Spleen (tissue), 11 donors: ENCODE results near the gene DAB1. TPM values are rescaled to one million over a fixed set of nuclear protein-coding genes. Genes with fewer than 3 reads are reported as not detected.

Source experiments
- DNase-seq: peaks from one replicate; pipeline ENCODE4 v3.0.0-alpha.2; 2020
- H3K27ac ChIP-seq, 8 donors: fragments of 200-600 bp; sonication (generic) in 7 of 8; 1 replicate in 4 of 8; 2 replicates in 4 of 8; pipeline versions ENCODE4 v1.5.0 to v1.8.0; 2016 to 2021; ENCODE audit warnings: inconsistent platforms in 4 of 8, mild to moderate bottlenecking in 4 of 8, moderate library complexity in 1 of 8
- H3K27me3 ChIP-seq, 7 donors: fragments of 200-600 bp; sonication (generic) in 6 of 7; replicated peaks in 1 of 7; 1 replicate in 4 of 7; 2 replicates in 3 of 7; pipeline versions ENCODE4 v1.5.0 to v1.8.0; 2016 to 2021; ENCODE audit warnings: inconsistent platforms in 3 of 7, mild to moderate bottlenecking in 1 of 7
- H3K36me3 ChIP-seq, 6 donors: fragments of 200-600 bp; sonication (generic) in 5 of 6; 1 replicate in 4 of 6; 2 replicates in 2 of 6; pipeline versions ENCODE4 v1.5.0 to v1.8.0; 2016 to 2021; ENCODE audit warnings: inconsistent platforms in 2 of 6
- H3K4me1 ChIP-seq, 6 donors: fragments of 200-600 bp; sonication (generic) in 5 of 6; 1 replicate in 3 of 6; 2 replicates in 3 of 6; pipeline versions ENCODE4 v1.5.0 to v1.8.0; 2016 to 2021; ENCODE audit warnings: inconsistent platforms in 3 of 6
- H3K4me3 ChIP-seq, 8 donors: fragments of 200-600 bp; sonication (generic) in 7 of 8; 1 replicate in 4 of 8; 2 replicates in 4 of 8; pipeline versions ENCODE4 v1.5.0 to v1.8.0; 2016 to 2021; ENCODE audit warnings: inconsistent platforms in 4 of 8, mild to moderate bottlenecking in 4 of 8, moderate library complexity in 2 of 8
- H3K9me3 ChIP-seq, 8 donors: fragments of 200-600 bp; sonication (generic) in 7 of 8; 1 replicate in 4 of 8; 2 replicates in 4 of 8; pipeline versions ENCODE4 v1.5.0 to v1.8.0; 2016 to 2021; ENCODE audit warnings: inconsistent platforms in 4 of 8
- CTCF ChIP-seq, 11 experiments: fragments of 200-600 bp in 7 of 11; fragments of 450-650 bp in 4 of 11; sonication (generic) in 4 of 11; IDR thresholded peaks in 8 of 11; conservative IDR thresholded peaks in 3 of 11; 1 replicate in 7 of 11; 2 replicates in 4 of 11; pipeline versions ENCODE4 v1.4.0 to v1.8.0; 2016 to 2021; ENCODE audit warnings: antibody characterized with exemption in 11 of 11, inconsistent platforms in 4 of 11, mild to moderate bottlenecking in 1 of 11
- POLR2A ChIP-seq, 3 donors: fragments of 450-650 bp; IDR thresholded peaks; one replicate each; pipeline ENCODE4 v1.5.1; 2017; ENCODE audit warnings: antibody characterized with exemption in 3 of 3, mild to moderate bottlenecking in 1 of 3
- POLR2AphosphoS5 ChIP-seq, 3 donors: sonication (generic); formaldehyde crosslinking; IDR thresholded peaks; one replicate each; pipeline ENCODE4 v1.5.1; 2017; ENCODE audit warnings: antibody characterized with exemption in 3 of 3
- WGBS, 5 donors: extraction: QIAGEN DNeasy Blood & Tissue Kit in 3 of 5; methylation state at CpG; one replicate each; pipeline versions ENCODE4 v1.1.5 to v1.1.7; 2013 to 2018; 5-methylcytosine and 5-hydroxymethylcytosine counted together
- intact Hi-C: fragments of 100-400 bp; cut with DNase I; formaldehyde crosslinking; loops from one replicate; pipeline ENCODE4 v1.15.0; 2023; ENCODE audit warnings: low total_unique reads
- polyA plus RNA-seq, 3 donors: library from polyadenylated mRNA; stranded (reverse); fragments of 200-250 nt; gene quantifications; one replicate each; pipeline ENCODE4 v1.2.1, GENCODE V29; 2013
- total RNA-seq, 7 donors: library from RNA; depleted of rRNA in 3 of 7; stranded (reverse); fragments of >200 nt in 3 of 7; fragmentation: NEBNext Ultra II Directional in 4 of 7; extraction: Animal tissue kit (Norgen Biotek cat#: 25700) in 4 of 7; gene quantifications; one replicate each; pipeline versions ENCODE4 v1.1.0 to v1.2.1, GENCODE V29; 2016 to 2021
- donor health status: healthy with polysubstance abuse.
- donor health status: DM: no; HTN: no; CAD: no; lungs with moderate emphysema.
- donor health status: DM: no; HTN: no; CAD: no.
- donor health status: Bipolar disorder and iron deficiency.
- donor health status: healthy.
- donor health status: DM: no; HTN: no; CAD: no.
- donor health status: DM: yes; HTN: yes; CAD: no.

The DAB1 gene
- total and polyA plus RNA-seq, 10 donors = 0.03 to 0.70 (median 0.26) TPM; not detected in 1

- TF ChIP-seq CTCF (IDR thresholded peaks at IDR 0.05 in 8 of 11, conservative IDR thresholded peaks at IDR 0.05 in 3 of 11) = no peak
- TF ChIP-seq POLR2A (IDR thresholded peaks at IDR 0.05) = no peak
- no peak for TF ChIP-seq POLR2AphosphoS5 (IDR thresholded peaks at IDR 0.05)
- intact Hi-C loops = no loop called here
- 68 to 100% (median 91%) methylated on average over 1 of the region's 1 CpG for WGBS, 5 donors
- Histone ChIP-seq H3K4me1 (no peaks in the 10 kb centered on the region), H3K27me3 (peaks cover 0 to 5% (median 0%) of the 10 kb centered on the region in 7 donors), H3K36me3 (no peaks in the 10 kb centered on the region), H3K9me3 (no peaks in the 10 kb centered on the region), H3K4me3 (no peak overlapping the region), H3K27ac (no peak overlapping the region)
- no peak for DNase-seq
Measured at GRCh38 chr1:57401671-57402070, 22.2 kb downstream of the DAB1 start.

GRCh38 chr1:57400048-57400447 lies 23.8 kb downstream of the DAB1 start:
- no peak for DNase-seq
- intact Hi-C loops = no loop called here

GRCh38 chr1:57393058-57393584 lies 30.7 kb downstream of the DAB1 start:
- Histone ChIP-seq H3K4me1 (no peaks in the 10 kb centered on the region), H3K27ac (no peak overlapping the region), H3K4me3 (no peak overlapping the region), H3K27me3 (peaks cover 0 to 10% (median 0%) of the 10 kb centered on the region in 7 donors), H3K9me3 (no peaks in the 10 kb centered on the region), H3K36me3 (no peaks in the 10 kb centered on the region)
- intact Hi-C loops = no loop called here
- TF ChIP-seq POLR2A (IDR thresholded peaks at IDR 0.05) = no peak
- no peak for TF ChIP-seq POLR2AphosphoS5 (IDR thresholded peaks at IDR 0.05)
- TF ChIP-seq CTCF (IDR thresholded peaks at IDR 0.05 in 8 of 11, conservative IDR thresholded peaks at IDR 0.05 in 3 of 11) = no peak
- WGBS, 5 donors = 80 to 88% (median 83%) methylated on average over 6 of the region's 6 CpGs
- no peak for DNase-seq

More at GRCh38 chr1:57400048-57400447, 23.8 kb downstream of the DAB1 start:
- no peak overlapping the region for H3K4me3 ChIP-seq
- no peaks in the 10 kb centered on the region for H3K4me1 ChIP-seq
- 76 to 91% (median 85%) methylated on average over 5 of the region's 5 CpGs for WGBS, 5 donors
- no peak for TF ChIP-seq POLR2A (IDR thresholded peaks at IDR 0.05)
- no peak for TF ChIP-seq POLR2AphosphoS5 (IDR thresholded peaks at IDR 0.05)
- no peak for TF ChIP-seq CTCF (IDR thresholded peaks at IDR 0.05 in 8 of 11, conservative IDR thresholded peaks at IDR 0.05 in 3 of 11)
- H3K9me3 ChIP-seq = no peaks in the 10 kb centered on the region
- no peaks in the 10 kb centered on the region for H3K36me3 ChIP-seq
- H3K27ac ChIP-seq = no peak overlapping the region
- H3K27me3 ChIP-seq = peaks cover 0 to 5% (median 0%) of the 10 kb centered on the region in 7 donors

- no peak for TF ChIP-seq POLR2AphosphoS5 (IDR thresholded peaks at IDR 0.05)
- TF ChIP-seq POLR2A (IDR thresholded peaks at IDR 0.05) = no peak
- TF ChIP-seq CTCF (IDR thresholded peaks at IDR 0.05 in 8 of 11, conservative IDR thresholded peaks at IDR 0.05 in 3 of 11) = no peak
- no peaks in the 10 kb centered on the region for H3K27me3 ChIP-seq
- H3K4me1 ChIP-seq = no peaks in the 10 kb centered on the region
- no peak overlapping the region for H3K4me3 ChIP-seq
- H3K36me3 ChIP-seq = no peaks in the 10 kb centered on the region
- H3K9me3 ChIP-seq = no peaks in the 10 kb centered on the region
- no peak overlapping the region for H3K27ac ChIP-seq
- 27 to 52% (median 33%) methylated on average over 1 of the region's 1 CpG for WGBS, 5 donors
- intact Hi-C loops = no loop called here
- no peak for DNase-seq
Measured at GRCh38 chr1:57385336-57385735, 38.5 kb downstream of the DAB1 start.
